Stimulated activated CD4-positive, alpha-beta T cell treated with anti-CD3 and anti-CD28 coated beads, Interleukin-1b, Interleukin-23, amount 100 ng/mL, for 24 hours (primary cell): ENCODE results near the gene UPP1.

Experiments used
- DNase-seq, 4 experiments: peaks; one replicate each; pipeline ENCODE4 v3.0.0-alpha.2; 2020; ENCODE audit warnings: low read depth in 4 of 4, low spot score in 1 of 4

UPP1 gene

DNA sequence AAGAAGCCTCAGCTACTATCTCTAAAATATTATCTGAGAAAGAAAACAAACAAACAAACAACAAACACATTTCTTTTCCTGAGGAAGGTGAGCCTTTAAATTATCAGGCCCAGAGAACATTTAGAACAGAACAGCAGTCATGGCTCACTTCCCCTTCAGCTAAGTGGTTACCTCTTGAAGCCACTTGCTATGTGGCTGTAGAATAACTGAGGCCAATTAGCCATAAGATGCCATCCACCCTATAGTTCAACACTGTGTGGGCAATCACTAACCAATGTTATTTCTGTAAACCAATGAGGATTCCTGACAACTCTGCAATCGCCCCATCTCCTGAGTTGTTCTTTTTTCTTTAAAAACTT, 3.7 kb upstream of the UPP1 start:
- no peak for DNase-seq

DNA sequence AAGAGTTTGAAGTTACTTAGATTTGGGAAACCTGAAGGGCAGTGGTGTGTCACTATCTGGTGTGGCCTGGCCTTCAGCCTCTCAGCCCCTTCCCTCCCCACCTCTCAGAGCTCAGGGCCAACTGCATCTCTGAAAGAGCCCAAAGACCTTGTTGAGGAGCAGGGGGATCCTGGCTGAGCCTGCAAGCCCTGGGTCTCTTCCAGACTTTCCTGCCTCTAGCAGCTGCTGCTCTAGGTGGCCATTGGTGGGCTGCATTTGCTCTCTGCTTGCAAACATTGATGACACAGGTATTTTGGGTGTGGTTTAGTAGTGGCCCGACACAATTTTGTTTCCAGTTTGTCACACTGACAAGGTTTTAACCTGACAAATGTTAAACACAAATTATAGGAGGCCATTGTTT, 3.1 kb upstream of the UPP1 start:
- DNase-seq, result no peak

DNA sequence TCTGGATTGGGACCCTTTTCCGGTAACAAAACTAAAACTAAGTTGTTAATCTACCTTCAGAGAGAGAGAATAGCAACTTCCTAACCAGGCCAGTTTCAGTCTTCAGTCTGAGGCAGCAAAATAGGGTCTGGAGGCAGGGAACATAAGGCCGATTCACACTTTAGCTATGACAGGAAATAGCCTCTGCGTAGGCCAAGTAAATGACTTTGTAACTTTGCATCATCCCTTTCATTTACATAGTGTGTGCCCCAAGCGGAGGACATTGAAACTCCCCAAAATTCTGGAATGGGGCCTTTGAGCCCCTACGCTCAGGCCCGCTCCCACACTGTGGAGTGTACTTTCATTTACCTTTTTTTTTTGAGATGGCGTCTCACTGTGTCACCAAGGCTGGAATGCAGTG, 1.7 kb upstream of the UPP1 start:
- DNase-seq, result no peak

DNA sequence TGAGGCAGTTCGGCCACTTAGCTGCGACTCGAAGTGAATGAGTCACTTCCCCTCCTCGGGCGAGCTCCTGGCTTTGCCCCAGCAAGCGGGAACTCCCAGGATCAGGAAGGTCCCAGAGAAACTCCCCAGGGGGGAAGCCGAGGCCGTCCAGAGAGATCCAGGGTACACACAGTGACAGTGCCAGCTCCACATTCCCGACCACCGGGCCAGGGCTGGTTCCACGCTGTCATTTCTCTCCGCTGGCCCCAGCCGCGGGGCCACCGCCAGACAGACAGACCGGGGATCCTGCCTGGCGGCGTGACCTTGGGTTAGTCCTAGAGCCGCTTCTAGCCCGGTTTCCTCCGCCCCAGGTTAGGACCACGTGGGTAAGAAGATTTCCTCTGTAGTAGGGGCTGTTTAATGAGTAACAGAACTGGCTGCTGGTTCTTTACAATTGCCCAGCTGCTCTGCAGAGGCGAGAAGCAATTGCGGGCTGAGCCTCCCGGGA, 463 bp upstream of the UPP1 start:
- DNase-seq, result no peak

DNA sequence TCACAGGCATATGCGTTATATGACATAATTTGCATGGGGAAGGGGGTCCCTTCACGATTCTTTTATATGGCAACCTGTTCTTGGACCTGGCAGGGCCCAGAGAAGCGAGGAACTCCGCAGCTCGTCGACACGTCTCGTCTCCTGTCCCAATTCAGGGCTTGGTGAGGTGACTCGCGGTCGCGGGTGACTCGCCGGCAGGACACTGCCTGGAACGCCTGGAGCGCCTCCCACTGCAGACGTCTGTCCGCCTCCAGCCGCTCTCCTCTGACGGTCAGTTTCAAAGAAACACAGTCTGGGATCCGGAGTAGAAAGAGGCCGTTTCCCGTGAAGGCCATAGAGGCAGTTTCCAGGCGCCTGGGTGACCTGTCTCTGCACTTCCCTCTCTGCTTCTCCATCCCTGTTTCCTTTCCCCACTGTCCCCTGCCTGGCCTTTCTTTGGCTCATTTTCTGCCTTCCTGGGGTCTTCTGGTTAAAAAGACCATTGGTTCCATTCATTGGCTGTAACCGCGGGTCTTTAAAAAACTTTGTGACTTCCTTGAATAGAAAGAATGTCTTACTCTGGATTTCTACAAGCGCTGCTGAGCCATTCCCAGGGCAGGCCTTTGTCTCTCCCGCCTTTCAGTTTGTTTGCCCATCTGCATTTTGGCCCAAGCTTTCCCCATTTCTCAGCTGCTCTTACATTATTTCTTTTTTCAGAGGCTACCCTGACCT, 1.2 kb downstream of the UPP1 start:
- DNase-seq, result no peak

DNA sequence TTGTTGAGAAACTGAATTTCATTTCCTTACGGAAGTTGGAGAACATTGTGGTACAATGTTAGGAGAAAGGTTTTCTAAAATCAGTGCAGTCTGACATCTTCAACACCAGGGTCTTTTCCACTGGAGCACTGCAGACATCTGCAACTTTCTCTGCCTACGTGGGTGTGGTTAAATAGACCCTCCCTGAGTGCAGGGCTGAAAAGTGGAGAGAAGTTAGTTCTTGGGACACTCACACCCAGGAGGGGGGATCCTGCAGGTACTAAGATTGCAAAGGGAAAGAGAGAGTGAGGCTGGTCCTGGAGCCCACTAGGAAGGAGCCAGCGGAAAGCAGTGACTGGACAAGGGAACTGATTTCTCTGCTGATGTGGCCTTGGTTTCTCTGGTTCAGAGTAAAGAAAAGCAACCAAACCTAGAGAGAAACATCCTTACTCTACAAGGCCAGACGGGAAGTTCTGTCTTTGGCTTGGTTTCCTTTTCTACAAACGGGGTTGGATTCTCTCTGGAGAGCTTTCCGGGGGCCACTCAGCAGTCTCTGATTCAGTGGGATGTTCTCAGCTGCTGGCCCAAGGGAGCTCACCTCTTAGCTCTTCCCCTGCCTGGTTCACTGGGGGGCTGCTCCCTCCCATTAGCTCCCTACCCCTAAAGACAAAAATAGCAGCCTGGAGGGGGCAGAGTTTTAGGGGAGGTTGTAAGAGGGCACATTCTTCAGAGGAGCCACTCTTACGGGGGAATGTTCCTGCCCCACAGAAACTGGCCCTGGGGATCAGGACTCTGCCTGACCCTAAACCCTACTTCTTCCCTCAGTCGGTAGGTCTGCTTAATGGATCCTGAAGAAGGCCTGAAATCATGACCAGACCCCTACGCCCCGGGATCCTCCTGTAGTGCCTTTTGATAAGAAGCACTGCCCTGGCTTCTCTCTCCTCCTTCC, 2.7 kb downstream of the UPP1 start:
- DNase-seq, result no peak

DNA sequence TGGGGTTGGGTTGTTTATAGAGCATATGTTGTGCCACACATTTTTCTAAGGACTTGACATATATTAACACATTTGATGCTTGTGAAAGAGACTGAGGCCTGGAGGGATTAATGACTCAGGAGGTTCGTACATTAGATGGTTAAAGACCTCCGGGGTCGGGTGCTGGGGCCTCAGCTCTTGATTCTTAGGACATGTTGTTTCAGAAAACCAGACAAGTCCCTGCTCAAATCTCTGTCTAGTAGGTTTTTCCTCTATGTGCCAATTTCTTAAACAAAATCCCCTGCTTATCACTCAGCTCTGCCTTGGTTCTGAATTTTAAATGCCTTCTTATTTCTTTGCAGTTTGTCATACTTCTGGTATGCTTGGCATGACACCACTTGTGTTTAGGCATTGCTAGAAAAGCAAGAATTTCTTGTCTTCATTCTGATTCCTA, 5.8 kb downstream of the UPP1 start:
- no peak for DNase-seq

DNA sequence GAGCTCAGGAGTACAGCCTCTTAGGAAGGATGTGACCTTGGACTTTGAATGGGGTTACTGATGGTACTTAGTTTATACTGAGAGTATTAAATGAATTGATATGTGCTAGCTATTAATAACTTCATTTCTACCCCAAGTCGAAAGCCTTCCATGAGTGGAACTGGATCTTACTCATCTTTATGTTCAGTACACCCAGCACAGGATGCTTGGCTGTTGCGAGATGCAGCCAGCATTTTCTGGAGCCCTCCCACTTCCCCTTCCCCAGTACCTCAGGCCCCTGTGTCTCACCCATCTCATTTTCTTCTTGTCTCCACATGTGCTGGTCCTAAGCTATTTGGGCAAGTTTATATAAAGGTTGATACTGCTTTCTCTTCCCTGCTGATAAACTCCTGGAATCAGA, 7.2 kb downstream of the UPP1 start:
- DNase-seq, result no peak

DNA sequence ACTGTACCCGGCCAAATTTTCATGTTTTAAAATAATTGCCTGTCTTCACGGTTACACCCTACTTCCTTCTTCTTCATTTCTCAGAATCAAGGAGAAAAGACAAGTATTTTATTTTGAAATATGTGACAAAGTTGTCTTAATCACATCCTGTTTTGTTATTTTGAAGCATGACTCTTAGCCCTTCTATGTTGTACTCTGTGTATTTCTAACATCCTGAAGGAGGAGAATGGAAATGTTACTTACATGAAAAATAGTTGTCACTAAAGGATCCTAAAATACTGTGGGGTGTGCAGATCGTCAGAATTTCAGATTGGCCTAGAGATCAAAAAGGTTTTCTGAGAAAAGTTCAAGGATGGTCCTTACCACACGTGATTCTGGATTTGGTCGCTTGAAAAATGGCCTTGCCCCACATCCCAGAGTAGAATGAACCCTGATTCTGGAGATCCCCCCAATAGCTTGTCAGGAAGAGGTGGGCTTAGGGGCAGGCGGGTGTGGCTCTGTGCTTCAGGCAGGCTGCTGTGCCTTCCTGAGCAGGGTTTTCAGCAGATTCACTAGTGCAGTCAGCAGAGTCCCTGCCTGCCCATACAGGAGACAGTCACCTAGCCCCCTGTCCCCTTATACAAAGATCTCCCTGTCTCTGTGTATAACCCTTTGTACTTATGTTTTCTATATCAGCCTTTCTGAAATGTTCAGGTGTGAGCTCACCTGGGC, 8.6 kb downstream of the UPP1 start:
- DNase-seq, result no peak

DNA sequence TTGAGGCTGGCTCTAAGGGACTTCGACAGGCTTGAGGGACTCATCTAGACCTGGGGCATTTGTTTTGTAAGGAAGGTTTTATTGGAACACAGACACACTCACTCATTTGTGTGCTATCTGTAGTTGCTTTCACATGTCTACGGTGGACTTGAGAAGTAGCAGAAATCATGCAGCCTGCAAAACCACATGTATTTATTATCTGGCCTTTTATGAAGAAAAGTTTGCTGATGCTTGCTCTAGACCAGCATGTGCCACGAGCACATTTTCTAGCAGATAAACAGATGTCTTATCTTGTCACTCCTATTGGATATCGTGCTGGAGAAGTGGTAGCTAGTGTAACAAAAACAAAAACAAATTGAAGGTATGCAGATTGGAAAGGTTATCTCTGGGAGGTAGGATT, 9.8 kb downstream of the UPP1 start:
- no peak for DNase-seq

DNA sequence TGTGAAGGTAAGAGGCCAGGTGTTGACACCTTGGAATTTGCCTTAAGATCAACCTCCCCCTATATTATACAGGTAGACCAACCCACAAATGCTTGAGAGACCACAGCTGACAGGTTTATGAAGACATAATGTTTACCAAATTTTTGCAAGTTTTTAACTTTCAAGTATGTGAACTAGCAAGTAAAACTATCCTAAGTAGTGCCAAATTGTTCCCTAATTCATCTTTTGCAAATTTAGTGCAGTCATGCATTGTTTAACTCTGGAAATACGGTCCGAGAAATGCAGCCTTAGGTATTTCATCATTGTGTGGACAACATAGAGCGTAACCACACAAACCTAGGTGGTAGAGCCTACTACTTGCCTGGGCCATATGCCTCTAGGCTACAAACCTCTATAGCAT, 10.7 kb downstream of the UPP1 start:
- DNase-seq, result no peak

DNA sequence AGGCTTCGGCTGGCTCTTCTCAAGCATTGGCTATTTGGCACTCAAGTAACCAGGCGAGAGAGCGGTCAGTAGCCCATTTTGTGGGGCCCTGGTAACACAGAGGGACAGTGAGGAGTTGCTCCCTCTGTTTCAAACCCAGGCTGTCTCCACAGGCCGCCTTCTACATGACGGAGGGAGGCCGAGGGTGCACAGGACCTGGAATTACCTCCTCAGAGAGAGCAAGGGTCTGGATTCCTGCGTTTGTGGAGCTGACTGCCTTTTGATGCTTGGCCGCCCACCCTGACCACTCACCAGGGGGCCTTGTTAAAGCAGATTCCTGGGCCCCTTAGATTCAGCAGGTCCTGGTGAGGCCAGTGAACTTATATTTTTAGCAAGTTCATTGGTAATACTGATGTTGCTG, 12.3 kb downstream of the UPP1 start:
- no peak for DNase-seq

DNA sequence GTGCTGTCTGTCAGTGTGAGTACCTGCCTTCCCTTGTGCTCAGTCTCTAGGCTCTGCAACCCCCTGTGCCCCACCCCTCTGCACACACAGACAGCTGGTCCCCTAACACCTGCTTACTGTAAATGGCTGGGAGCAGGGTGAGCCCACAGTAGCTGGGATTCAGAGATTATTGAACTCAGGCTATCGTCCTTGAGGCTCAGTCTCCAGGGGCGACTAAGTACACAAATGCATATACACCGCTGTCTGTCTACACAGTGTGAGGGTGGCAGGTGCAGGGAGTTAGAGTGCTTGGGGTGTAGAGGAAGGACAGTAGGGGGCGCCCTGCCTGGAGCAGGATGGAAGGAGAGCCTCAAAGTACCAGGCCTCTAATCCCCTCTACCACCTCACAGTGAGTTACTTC, 12.9 kb downstream of the UPP1 start:
- DNase-seq, result no peak

DNA sequence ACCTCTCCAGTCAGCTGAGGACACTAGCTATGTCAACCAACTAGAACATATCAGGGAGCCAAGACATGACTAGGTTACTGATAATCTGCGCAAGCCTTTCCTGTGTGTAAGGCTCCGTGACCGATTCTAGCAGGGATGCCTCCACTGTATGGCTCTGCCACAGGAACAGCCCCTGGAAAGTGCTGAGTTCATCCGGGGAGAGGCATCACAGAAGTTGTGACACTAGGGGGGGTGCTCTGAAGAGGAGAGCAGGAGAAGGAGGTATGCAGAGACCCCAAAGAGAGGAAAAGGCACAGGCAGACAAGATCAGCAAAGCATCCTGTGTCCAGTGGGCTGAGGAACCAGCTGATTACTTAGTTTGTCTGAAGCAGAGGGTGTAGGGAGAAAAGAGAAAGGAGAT, 13.5 kb downstream of the UPP1 start:
- no peak for DNase-seq

DNA sequence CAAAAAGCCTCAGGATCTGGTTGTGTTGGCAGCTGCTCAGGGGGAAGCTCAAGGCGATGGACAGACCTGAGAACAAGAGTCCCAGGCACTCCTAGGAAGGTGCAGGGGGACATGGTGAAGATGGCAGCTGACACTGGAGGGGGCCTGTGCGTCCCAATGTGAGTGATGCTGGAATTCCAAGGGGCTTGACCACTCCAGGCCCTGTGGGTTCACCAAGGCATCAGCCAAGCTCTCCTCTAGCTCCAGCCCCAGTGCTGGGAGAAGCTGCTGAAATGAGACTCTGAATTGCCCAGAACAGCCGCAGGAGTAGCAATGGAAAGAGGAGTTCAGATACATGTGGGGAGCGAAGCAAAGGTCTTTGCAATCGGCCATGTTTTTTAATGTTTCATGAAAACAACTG, 16.0 kb downstream of the UPP1 start:
- DNase-seq, result no peak

DNA sequence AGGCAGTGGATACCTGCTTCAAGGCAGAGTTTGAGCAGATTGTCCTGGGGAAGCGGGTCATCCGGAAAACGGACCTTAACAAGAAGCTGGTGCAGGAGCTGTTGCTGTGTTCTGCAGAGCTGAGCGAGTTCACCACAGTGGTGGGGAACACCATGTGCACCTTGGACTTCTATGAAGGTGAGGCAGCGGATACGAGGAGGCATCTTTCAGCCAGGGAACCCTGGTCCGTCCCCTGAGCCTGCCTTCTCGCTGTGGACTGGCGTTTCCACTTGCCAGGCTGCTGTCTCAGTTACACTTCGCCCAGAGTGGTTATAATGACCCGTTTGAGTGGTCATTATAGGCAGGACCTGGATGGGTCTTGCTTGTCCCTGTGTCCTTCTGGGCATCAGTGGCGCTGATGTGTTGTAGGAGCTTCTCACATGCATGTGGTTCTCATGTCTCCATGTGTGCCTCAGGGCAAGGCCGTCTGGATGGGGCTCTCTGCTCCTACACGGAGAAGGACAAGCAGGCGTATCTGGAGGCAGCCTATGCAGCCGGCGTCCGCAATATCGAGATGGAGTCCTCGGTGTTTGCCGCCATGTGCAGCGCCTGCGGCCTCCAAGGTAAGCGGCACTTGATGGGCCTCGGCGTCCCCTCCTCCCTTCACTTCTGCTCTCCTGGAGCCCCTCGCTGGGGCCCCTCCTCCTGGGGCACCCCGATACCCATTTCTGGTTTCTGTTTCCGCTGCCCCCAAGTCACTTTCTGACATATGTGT, 18.0 kb downstream of the UPP1 start:
- no peak for DNase-seq

DNA sequence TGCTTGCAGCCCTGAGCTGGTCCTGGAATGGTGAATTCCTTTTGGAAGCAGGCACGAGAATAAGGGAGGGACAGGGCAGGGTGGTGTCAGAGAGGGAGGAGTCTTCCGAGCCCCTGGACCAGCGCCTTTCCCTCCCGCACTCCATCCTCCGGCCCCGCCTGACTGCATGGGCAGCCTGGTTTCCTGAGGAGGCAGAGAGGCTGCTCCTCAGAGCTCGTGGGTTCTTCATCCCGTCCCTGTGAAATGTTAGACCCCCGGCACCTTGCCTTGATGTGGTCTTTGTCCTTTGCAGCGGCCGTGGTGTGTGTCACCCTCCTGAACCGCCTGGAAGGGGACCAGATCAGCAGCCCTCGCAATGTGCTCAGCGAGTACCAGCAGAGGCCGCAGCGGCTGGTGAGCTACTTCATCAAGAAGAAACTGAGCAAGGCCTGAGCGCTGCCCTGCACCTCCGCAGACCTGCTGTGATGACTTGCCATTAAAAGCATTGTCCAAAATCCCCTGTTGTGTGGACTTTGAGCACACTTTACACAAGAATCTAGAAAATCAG, 18.9 kb downstream of the UPP1 start:
- no peak for DNase-seq

DNA sequence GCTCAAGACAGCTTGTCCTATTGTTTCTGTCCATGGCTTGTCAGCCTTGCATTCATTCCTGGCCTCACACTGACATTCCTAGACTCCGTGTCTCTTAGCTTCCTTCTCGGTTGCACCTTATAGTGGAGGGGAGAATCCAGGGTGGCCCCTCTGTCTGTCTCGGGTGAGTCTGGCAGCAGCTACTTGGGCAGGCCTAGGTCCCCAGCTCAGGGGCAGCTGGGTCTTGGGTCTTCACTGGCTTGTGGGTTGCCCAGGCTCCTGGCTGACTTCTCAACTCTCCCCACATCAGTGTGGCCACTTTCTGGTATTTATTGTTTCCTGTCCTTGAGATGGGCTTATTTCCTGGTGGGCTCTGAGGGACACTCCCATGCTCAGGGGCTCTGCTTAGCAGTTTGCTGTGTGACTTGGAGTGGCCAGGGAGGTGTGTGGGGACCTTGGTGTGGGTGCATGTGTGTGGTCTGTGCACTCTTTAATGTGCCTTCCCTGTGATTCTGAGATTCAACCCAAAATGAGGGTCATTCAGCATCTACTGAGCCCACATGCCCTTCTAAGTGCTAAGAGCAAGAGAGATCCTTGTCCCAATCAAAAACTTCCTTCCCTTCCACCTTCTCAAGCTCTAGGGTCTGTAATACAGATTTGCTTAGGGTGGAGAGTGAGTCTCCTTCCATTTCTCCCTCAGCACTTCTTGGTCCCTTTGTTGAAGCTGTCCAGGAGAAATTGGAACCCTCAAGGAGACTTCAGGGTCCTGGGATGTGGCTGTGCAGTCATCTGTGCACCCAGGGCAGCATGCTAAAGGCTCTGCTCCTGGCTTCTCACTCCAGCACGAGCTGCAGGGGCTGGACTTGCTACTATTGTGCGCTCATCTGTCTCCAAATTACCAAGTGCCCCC, 20.1 kb downstream of the UPP1 start:
- DNase-seq, result no peak

DNA sequence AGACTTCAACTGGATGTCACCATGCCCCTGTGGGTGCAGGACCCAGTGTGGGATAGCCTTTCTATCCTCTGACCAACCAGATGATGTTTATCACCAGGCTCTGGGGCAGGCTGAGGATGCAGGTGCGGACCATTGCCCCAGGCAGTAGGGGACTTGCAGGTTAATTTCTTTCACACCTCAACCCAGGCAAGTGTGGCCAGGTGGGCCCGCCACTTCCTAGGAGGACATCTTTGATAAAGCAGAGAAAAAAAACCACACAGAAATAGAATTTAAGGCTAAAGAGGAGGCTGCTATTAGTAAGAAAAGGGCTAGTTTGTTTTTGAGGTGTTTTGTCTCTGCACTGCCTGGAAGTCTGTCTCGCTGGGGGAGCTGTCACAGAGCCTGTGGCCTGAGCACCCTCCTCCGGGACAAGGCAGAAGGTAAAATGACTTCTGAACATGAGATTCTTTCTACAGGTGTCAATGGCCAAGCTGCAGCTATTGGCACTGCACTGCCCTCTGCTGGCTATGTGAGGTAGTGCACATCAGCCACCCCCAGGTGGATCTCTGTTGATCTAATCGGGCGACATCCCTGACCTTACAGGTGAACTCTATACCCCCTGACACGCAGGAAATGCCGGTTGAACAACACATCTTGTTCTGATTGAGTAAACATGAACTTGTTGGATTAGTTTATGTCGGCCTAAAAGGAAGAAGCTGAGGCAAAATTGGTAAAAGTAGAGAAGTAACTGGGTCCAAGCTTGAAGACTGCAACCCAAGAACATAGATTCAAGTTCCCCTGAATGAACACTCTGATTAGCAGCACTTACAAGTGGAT, 21.0 kb downstream of the UPP1 start:
- DNase-seq, result peak; percentile 80 to 85 (median 84)
